Measurements from ENCODE around the gene ZFP90. TPM values are rescaled to one million over a fixed set of nuclear protein-coding genes. Genes with fewer than 3 reads are reported as not detected.

Gene ZFP90
- total RNA-seq, 1 donor from 2014 or later: 24.0 TPM

DNA sequence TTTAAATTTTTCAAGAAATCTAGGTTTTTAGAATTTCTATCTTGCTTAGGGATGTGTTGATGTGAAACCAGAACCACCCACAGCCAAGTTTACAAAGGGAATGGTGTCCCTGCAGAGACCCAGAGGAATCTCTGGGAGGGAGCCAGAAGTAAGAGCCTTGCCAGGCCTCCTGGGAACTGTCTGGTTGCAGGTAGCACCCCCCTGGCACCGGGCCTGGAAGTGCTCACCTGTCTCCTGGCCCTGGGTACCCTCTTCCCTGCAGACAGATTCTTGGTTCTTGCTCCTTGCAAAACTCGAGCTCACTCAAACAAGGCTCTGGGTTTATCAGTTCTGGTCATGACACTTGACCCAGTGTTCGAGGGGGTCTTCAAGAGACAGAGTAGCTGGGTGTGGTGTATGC, 24.6 kb upstream of the ZFP90 start:
- no peak for DNase-seq (ENCODE audit: low read depth)
- Histone ChIP-seq H3K4me2 (ENCODE audit: low read length) (no peak overlapping the region), H3K79me2 (ENCODE audit: insufficient read depth, low read length) (no peaks in the 10 kb centered on the region), H4K20me1 (ENCODE audit: insufficient read depth, low read length) (no peaks in the 10 kb centered on the region), H2AFZ (ENCODE audit: low read depth, low read length) (no peak overlapping the region), H3K4me3 (ENCODE audit: insufficient read depth, low read depth, low read length) (no peak overlapping the region), H3K36me3 (ENCODE audit: insufficient read depth, low read length) (no peaks in the 10 kb centered on the region), H3K4me1 (ENCODE audit: insufficient read depth, low read length) (no peaks in the 10 kb centered on the region), H3K27ac (ENCODE audit: low read depth, low read length) (no peak overlapping the region), H3K27me3 (ENCODE audit: insufficient read depth, low read length) (no peaks in the 10 kb centered on the region), H3K9me3 (ENCODE audit: insufficient read depth, low read depth, low read length) (no peaks in the 10 kb centered on the region), H3K9ac (ENCODE audit: low read length) (no peak overlapping the region)
- Mint-ChIP-seq H3K27me3 (ENCODE audit: low read depth, unreplicated experiment) (peaks cover 23% of the 10 kb centered on the region), H3K27ac (ENCODE audit: unreplicated experiment) (no peak overlapping the region), H3K4me1 (ENCODE audit: low read depth, unreplicated experiment) (no peaks in the 10 kb centered on the region), H3K9me3 (ENCODE audit: unreplicated experiment) (peaks cover 3% of the 10 kb centered on the region), H3K4me3 (ENCODE audit: unreplicated experiment) (no peak overlapping the region), H3K36me3 (ENCODE audit: low read depth, unreplicated experiment) (no peaks in the 10 kb centered on the region)
- no peak for FAIRE-seq
- TF ChIP-seq, protein P1, sequence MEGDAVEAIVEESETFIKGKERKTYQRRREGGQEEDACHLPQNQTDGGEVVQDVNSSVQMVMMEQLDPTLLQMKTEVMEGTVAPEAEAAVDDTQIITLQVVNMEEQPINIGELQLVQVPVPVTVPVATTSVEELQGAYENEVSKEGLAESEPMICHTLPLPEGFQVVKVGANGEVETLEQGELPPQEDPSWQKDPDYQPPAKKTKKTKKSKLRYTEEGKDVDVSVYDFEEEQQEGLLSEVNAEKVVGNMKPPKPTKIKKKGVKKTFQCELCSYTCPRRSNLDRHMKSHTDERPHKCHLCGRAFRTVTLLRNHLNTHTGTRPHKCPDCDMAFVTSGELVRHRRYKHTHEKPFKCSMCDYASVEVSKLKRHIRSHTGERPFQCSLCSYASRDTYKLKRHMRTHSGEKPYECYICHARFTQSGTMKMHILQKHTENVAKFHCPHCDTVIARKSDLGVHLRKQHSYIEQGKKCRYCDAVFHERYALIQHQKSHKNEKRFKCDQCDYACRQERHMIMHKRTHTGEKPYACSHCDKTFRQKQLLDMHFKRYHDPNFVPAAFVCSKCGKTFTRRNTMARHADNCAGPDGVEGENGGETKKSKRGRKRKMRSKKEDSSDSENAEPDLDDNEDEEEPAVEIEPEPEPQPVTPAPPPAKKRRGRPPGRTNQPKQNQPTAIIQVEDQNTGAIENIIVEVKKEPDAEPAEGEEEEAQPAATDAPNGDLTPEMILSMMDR (IDR thresholded peaks at IDR 0.05; ENCODE audit: insufficient read depth, low read depth, low read length): no peak
- TF ChIP-seq EZH2 (IDR thresholded peaks at IDR 0.05; ENCODE audit: insufficient read depth, low read length): no peak

DNA sequence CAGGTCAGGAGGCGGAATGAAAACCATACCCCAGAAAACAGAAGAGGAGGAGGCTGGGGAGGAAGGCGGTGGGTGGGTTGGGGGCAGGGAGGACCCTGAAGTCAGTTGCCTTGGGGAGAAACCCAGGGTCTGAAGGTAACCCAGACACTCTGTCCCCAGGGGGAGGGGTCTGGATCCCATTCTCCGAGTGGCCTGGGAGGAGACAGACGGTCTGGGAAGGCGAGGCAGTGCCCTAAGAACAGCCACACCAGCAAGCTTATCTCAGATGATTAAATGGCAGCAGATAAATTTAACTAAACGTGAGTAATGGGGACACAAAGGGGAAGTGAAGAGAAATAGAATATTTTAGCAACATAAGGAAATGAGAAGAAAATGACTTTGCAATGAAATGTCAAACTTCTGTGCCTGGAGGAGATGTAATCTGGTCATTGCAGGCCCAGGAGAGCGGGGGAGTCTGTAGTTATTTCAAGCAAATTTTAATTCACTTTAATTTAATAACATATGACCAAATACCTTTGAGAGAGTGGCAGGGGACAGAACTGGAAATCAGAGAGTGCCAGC, 21.4 kb upstream of the ZFP90 start:
- Histone ChIP-seq H3K4me2 (ENCODE audit: low read length) (no peak overlapping the region), H3K9me3 (ENCODE audit: insufficient read depth, low read depth, low read length) (no peaks in the 10 kb centered on the region), H3K27me3 (ENCODE audit: insufficient read depth, low read length) (no peaks in the 10 kb centered on the region), H3K4me3 (ENCODE audit: insufficient read depth, low read depth, low read length) (no peak overlapping the region), H3K9ac (ENCODE audit: low read length) (no peak overlapping the region), H2AFZ (ENCODE audit: low read depth, low read length) (no peak overlapping the region), H4K20me1 (ENCODE audit: insufficient read depth, low read length) (no peaks in the 10 kb centered on the region), H3K4me1 (ENCODE audit: insufficient read depth, low read length) (no peaks in the 10 kb centered on the region), H3K27ac (ENCODE audit: low read depth, low read length) (no peak overlapping the region), H3K79me2 (ENCODE audit: insufficient read depth, low read length) (no peaks in the 10 kb centered on the region), H3K36me3 (ENCODE audit: insufficient read depth, low read length) (no peaks in the 10 kb centered on the region)
- Mint-ChIP-seq H3K36me3 (ENCODE audit: low read depth, unreplicated experiment) (no peaks in the 10 kb centered on the region), H3K27ac (ENCODE audit: unreplicated experiment) (no peak overlapping the region), H3K4me1 (ENCODE audit: low read depth, unreplicated experiment) (no peaks in the 10 kb centered on the region), H3K27me3 (ENCODE audit: low read depth, unreplicated experiment) (peaks cover 15% of the 10 kb centered on the region), H3K9me3 (ENCODE audit: unreplicated experiment) (peaks cover 3% of the 10 kb centered on the region), H3K4me3 (ENCODE audit: unreplicated experiment) (no peak overlapping the region)
- no peak for TF ChIP-seq EZH2 (IDR thresholded peaks at IDR 0.05; ENCODE audit: insufficient read depth, low read length)
- TF ChIP-seq, protein P1 (IDR thresholded peaks at IDR 0.05; ENCODE audit: insufficient read depth, low read depth, low read length): no peak
- FAIRE-seq: no peak
- DNase-seq (ENCODE audit: low read depth): no peak

DNA sequence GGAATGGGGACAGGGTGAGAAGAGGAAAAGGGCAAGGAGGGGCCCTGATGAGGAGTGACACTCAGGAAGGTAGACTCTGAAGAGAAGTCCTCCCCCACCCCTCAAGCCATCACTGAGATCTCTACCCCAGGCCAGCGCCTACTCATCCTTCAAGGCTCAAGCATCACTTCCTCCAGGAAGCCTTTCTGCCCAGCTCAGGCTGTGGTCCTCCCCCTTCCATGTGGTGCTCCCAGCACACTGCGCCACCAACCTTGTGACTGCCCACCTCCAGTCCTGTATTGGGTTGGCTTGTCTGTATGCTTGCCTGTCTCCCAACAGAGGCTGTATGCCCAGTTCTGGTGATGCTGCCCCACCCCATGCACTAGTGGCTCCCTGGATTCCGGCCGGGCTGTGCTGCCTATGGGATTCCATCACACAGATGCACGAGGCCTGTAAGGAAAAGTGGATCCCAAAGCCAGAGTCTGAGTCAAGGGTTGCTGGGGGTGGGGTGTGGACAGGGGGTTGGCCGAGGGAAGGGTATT, 19.8 kb upstream of the ZFP90 start:
- no peaks in the 10 kb centered on the region for H3K4me1 Mint-ChIP-seq (ENCODE audit: low read depth, unreplicated experiment)

More for the DNA sequence above, 19.8 kb upstream of the ZFP90 start:
- Mint-ChIP-seq H3K27me3 (ENCODE audit: low read depth, unreplicated experiment) (peaks cover 7% of the 10 kb centered on the region), H3K36me3 (ENCODE audit: low read depth, unreplicated experiment) (no peaks in the 10 kb centered on the region), H3K4me3 (ENCODE audit: unreplicated experiment) (no peak overlapping the region), H3K9me3 (ENCODE audit: unreplicated experiment) (no peaks in the 10 kb centered on the region), H3K27ac (ENCODE audit: unreplicated experiment) (no peak overlapping the region)
- Histone ChIP-seq H4K20me1 (ENCODE audit: insufficient read depth, low read length) (no peaks in the 10 kb centered on the region), H3K27ac (ENCODE audit: low read depth, low read length) (no peak overlapping the region), H3K36me3 (ENCODE audit: insufficient read depth, low read length) (no peaks in the 10 kb centered on the region), H3K4me1 (ENCODE audit: insufficient read depth, low read length) (no peaks in the 10 kb centered on the region), H3K4me3 (ENCODE audit: insufficient read depth, low read depth, low read length) (no peak overlapping the region), H3K4me2 (ENCODE audit: low read length) (no peak overlapping the region), H3K27me3 (ENCODE audit: insufficient read depth, low read length) (no peaks in the 10 kb centered on the region), H3K9me3 (ENCODE audit: insufficient read depth, low read depth, low read length) (no peaks in the 10 kb centered on the region), H3K79me2 (ENCODE audit: insufficient read depth, low read length) (no peaks in the 10 kb centered on the region), H2AFZ (ENCODE audit: low read depth, low read length) (no peak overlapping the region), H3K9ac (ENCODE audit: low read length) (no peak overlapping the region)
- TF ChIP-seq, protein P1 (IDR thresholded peaks at IDR 0.05; ENCODE audit: insufficient read depth, low read depth, low read length): no peak
- TF ChIP-seq EZH2 (IDR thresholded peaks at IDR 0.05; ENCODE audit: insufficient read depth, low read length): no peak
- DNase-seq (ENCODE audit: low read depth) (no peak), FAIRE-seq (no peak)
